Kidney (tissue), 14 donors: ENCODE measurements around the gene UBAC1. TPM values are rescaled to one million over a fixed set of nuclear protein-coding genes. Genes with fewer than 3 reads are reported as not detected.
A peak's percentile ranks its signal among the peaks of the same experiment; 100 is the strongest.

ENCODE experiments used
- DNase-seq, 5 donors: peaks; one replicate each; pipeline ENCODE4 v3.0.0-alpha.2; 2013 to 2020
- FAIRE-seq: peaks from 2 replicates; lab custom pipeline; 2012; peaks lifted over from hg19 to GRCh38; lab: Jason Lieb, UNC
- H3K27ac ChIP-seq, 2 donors: one replicate each; pipeline ENCODE4 v1.7.0; 2013; ENCODE audit warnings: low read depth in 2 of 2, low read length in 2 of 2, inconsistent platforms in 1 of 2
- H3K27me3 ChIP-seq: one replicate; pipeline ENCODE4 v1.7.1; 2013; ENCODE audit warnings: low read length, inconsistent platforms; ENCODE audit not compliant: control insufficient read depth, insufficient read depth
- H3K36me3 ChIP-seq, 3 donors: one replicate each; pipeline versions ENCODE4 v1.7.0 to v1.7.1; 2013; ENCODE audit warnings: low read length in 3 of 3, control low read depth in 1 of 3, inconsistent platforms in 1 of 3; ENCODE audit not compliant: insufficient read depth in 3 of 3, control insufficient read depth in 2 of 3
- H3K4me1 ChIP-seq, 3 donors: one replicate each; pipeline versions ENCODE4 v1.7.0 to v1.7.1; 2013; ENCODE audit warnings: low read length in 3 of 3, inconsistent platforms in 1 of 3, low read depth in 1 of 3; ENCODE audit not compliant: control insufficient read depth in 2 of 3, insufficient read depth in 2 of 3
- H3K4me3 ChIP-seq, 3 donors: one replicate each; pipeline versions ENCODE4 v1.7.0 to v1.8.1; 2013; ENCODE audit warnings: low read length in 3 of 3, control low read depth in 1 of 3, inconsistent platforms in 1 of 3
- H3K9ac ChIP-seq, 3 donors: one replicate each; pipeline versions ENCODE4 v1.7.0 to v1.7.1; 2013; ENCODE audit warnings: low read length in 3 of 3, control low read depth in 1 of 3, inconsistent platforms in 1 of 3
- H3K9me3 ChIP-seq, 3 donors: one replicate each; pipeline versions ENCODE4 v1.7.0 to v1.7.1; 2013; ENCODE audit warnings: low read length in 3 of 3, control low read depth in 1 of 3, inconsistent platforms in 1 of 3; ENCODE audit not compliant: control insufficient read depth in 2 of 3, insufficient read depth in 1 of 3
- intact Hi-C: fragments of 100-400 bp; cut with DNase I; formaldehyde crosslinking; loops from one replicate; pipeline ENCODE4 v1.11.1; 2022
- polyA plus RNA-seq: library from polyadenylated mRNA; stranded (reverse); fragments of 350-450 nt; fragmentation: Illumina TruSeq; extraction: RNeasy Lipid Tissue Mini Kit (QIAGEN cat#74804); gene quantifications from one replicate; pipeline ENCODE4 v1.2.3, GENCODE V29; 2014; ENCODE audit warnings: low read depth, low replicate concordance; ENCODE audit not compliant: insufficient read depth
- total RNA-seq: library from RNA; stranded (reverse); fragmentation: NEBNext Ultra II Directional; extraction: Animal tissue kit (Norgen Biotek cat#: 25700); gene quantifications from one replicate; pipeline ENCODE4 v1.2.1, GENCODE V29; 2021
- TF ChIP-seq, protein P1 (sequence below): IDR thresholded peaks from 3 replicates; pipeline ENCODE4 v1.5.1; 2012; ENCODE audit warnings: mild to moderate bottlenecking, moderate library complexity, borderline replicate concordance; ENCODE audit not compliant: insufficient read depth; ENCODE audit errors: extremely low read depth
- donor health status: control.
- donor health status: control.
- donor health status: control.
- donor health status: control.
- donor health status: control.
- donor health status: DM: yes; HTN: yes; CAD: no.
- donor health status: Normal renal cell carcinoma (clear cell type).

UBAC1 gene
- total and polyA plus RNA-seq, 2 donors from 2014 or later: 40.2 to 52.6 TPM

GRCh38 chr9:135957431-135957830 lies 3.7 kb downstream of the UBAC1 start:
- H3K4me3 ChIP-seq: no peak overlapping the region
- H3K4me1 ChIP-seq: peaks cover 3 to 12% (median 8%) of the 10 kb centered on the region in 3 donors
- H3K9ac ChIP-seq: no peak overlapping the region
- TF ChIP-seq, protein P1, sequence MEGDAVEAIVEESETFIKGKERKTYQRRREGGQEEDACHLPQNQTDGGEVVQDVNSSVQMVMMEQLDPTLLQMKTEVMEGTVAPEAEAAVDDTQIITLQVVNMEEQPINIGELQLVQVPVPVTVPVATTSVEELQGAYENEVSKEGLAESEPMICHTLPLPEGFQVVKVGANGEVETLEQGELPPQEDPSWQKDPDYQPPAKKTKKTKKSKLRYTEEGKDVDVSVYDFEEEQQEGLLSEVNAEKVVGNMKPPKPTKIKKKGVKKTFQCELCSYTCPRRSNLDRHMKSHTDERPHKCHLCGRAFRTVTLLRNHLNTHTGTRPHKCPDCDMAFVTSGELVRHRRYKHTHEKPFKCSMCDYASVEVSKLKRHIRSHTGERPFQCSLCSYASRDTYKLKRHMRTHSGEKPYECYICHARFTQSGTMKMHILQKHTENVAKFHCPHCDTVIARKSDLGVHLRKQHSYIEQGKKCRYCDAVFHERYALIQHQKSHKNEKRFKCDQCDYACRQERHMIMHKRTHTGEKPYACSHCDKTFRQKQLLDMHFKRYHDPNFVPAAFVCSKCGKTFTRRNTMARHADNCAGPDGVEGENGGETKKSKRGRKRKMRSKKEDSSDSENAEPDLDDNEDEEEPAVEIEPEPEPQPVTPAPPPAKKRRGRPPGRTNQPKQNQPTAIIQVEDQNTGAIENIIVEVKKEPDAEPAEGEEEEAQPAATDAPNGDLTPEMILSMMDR: no peak
- H3K9me3 ChIP-seq: no peaks in the 10 kb centered on the region
- peaks cover 0 to 14% (median 2%) of the 10 kb centered on the region in 3 donors for H3K36me3 ChIP-seq
- no peak overlapping the region for H3K27ac ChIP-seq
- FAIRE-seq (no peak), DNase-seq (no peak)
- no peaks in the 10 kb centered on the region for H3K27me3 ChIP-seq
- intact Hi-C loops: no loop called here

DNA sequence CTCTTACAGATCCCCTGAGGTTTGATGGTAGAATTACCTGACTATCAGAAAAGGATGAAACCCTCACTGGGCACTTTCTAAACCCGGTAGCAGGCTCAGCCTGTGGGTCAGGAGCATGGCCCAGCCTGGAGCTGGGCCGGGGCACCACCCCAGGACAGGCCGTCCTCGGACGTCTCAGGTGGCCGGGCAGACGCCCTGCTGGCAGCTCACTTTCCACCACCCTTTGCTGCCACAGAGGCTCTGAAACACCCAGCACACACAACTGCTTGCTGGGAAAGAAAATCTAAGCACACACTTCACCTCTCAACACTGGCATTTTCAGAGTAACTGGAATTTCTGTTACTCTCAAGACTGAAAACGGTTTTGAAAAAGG lies 4.4 kb downstream of the UBAC1 start:
- Histone ChIP-seq H3K9ac (no peak overlapping the region), H3K36me3 (peaks cover 0 to 16% (median 6%) of the 10 kb centered on the region in 3 donors), H3K27ac (no peak overlapping the region), H3K9me3 (no peaks in the 10 kb centered on the region), H3K4me1 (peaks cover 3 to 12% (median 10%) of the 10 kb centered on the region in 3 donors), H3K27me3 (no peaks in the 10 kb centered on the region), H3K4me3 (no peak overlapping the region)
- TF ChIP-seq, protein P1: no peak
- DNase-seq (peak in 1 of 5 donors; percentile 65), FAIRE-seq (no peak)
- intact Hi-C loops: no loop called here

DNA sequence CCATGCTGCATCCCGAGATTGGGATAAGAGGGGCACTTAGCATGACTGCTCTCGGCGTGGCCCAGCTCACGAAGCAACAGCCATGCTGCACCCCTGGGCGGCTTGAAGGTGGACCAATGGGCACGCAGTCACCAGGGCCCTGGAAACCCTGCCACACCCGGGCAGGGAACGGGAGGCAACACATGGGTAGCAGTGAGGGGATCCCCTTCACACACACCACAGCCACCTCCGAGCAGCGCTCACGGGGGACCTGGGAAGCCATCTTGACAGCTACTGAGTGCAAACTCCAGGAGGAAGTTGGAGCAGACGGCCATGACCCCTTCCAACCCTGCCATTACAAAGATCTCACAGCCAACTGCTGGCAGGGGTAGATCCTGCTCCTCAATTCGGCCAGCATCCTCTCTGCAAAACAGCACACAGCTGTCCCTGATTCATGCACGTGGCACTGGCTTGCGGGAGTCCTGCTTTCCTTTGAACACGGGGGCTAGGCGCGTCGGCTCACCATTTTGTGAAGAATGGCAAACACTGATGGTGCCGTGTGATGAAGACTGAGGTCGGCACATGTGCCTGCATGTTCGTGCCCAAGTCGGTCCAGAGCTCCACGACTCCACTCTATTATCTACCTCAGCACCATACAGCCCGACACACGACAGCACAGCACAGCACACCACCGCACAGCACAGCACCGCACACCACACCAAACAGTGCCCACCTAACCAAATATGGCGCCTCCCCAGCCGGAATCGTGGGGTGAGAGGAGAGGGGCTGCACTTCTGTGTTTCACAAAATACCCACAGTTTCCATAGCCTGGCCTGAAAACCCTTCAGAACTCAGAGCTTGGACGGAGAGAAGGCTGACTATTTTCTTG lies 5.0 kb downstream of the UBAC1 start:
- DNase-seq: peak in 1 of 5 donors; percentile 51
- H3K9ac ChIP-seq: no peak overlapping the region
- TF ChIP-seq, protein P1: no peak
- H3K9me3 ChIP-seq: no peaks in the 10 kb centered on the region
- no peaks in the 10 kb centered on the region for H3K27me3 ChIP-seq
- H3K4me1 ChIP-seq: peaks cover 3 to 12% (median 10%) of the 10 kb centered on the region in 3 donors
- no peak overlapping the region for H3K27ac ChIP-seq
- H3K36me3 ChIP-seq: peaks cover 0 to 16% (median 6%) of the 10 kb centered on the region in 3 donors
- FAIRE-seq: no peak
- H3K4me3 ChIP-seq: no peak overlapping the region
- intact Hi-C loops: no loop called here
